IMR-90 (cell line): ENCODE measurements around the gene DSCAML1. TPM values are rescaled to one million over a fixed set of nuclear protein-coding genes. Genes with fewer than 3 reads are reported as not detected.

ENCODE experiments used
- ATAC-seq: fragments of 200-7000 bp; cut with Tn5 transposase; 2 replicates; pipeline ENCODE4 v1.9.1; 2020; ENCODE audit warnings: low read depth, mild to moderate bottlenecking, moderate library complexity
- BruUV-seq: library from RNA; stranded (reverse); fragments of 400-500 nt; replicated peaks from 2 replicates; lab custom pipeline; 2021; lab: Mats Ljungman, UMichigan
- CTCF ChIA-PET: fragments of 300-600 bp; formaldehyde crosslinking; extraction: SDS; loops from one replicate; lab custom pipeline; 2021; ENCODE audit warnings: antibody characterized with exemption; lab: Yijun Ruan, JAX
- POLR2A ChIA-PET: fragments of 300-600 bp; sonication (Branson Sonifier 250); formaldehyde crosslinking; loops from one replicate; lab custom pipeline; 2022; ENCODE audit warnings: antibody characterized with exemption; ENCODE audit not compliant: unreplicated experiment; lab: Charles Lee
- DNase-seq: peaks from one replicate; pipeline ENCODE4 v3.0.0; 2013
- H2AFZ ChIP-seq: replicated peaks from 2 replicates; pipeline ENCODE3; 2013; ENCODE audit warnings: low read length, mild to moderate bottlenecking; ENCODE audit not compliant: poor library complexity
- H2AK5ac ChIP-seq: 2 replicates; pipeline ENCODE4 v1.6.1; 2013; ENCODE audit warnings: low read depth, low read length, inconsistent platforms
- H2AK9ac ChIP-seq: replicated peaks from 2 replicates; pipeline ENCODE3; 2013; ENCODE audit warnings: mild to moderate bottlenecking, low read depth, low read length, moderate library complexity; ENCODE audit not compliant: poor library complexity
- H2BK120ac ChIP-seq: 2 replicates; pipeline ENCODE4 v1.6.1; 2013; ENCODE audit warnings: low read depth, low read length, inconsistent platforms
- H2BK15ac ChIP-seq: 3 replicates; pipeline ENCODE4 v1.6.1; 2013; ENCODE audit warnings: low read depth, low read length, inconsistent platforms
- H2BK20ac ChIP-seq: 2 replicates; pipeline ENCODE4 v1.6.1; 2013; ENCODE audit warnings: low read depth, mild to moderate bottlenecking, inconsistent platforms, low read length, moderate library complexity
- H2BK5ac ChIP-seq: 2 replicates; pipeline ENCODE4 v1.6.1; 2013; ENCODE audit warnings: mild to moderate bottlenecking, low read depth, low read length, inconsistent platforms; ENCODE audit not compliant: poor library complexity, severe bottlenecking
- H3K14ac ChIP-seq: replicated peaks from 2 replicates; pipeline ENCODE4 v1.6.1; 2013; ENCODE audit warnings: low read depth, low read length, inconsistent platforms
- H3K18ac ChIP-seq: 2 replicates; pipeline ENCODE4 v1.6.1; 2013; ENCODE audit warnings: low read depth, low read length, control low read depth
- H3K23ac ChIP-seq: 2 replicates; pipeline ENCODE4 v1.6.1; 2013; ENCODE audit warnings: low read depth, low read length, inconsistent platforms
- H3K27ac ChIP-seq: 2 replicates; pipeline ENCODE4 v1.5.1; 2013; ENCODE audit warnings: mild to moderate bottlenecking, control low read depth, low read length; ENCODE audit not compliant: insufficient read depth
- H3K27me3 ChIP-seq: 2 replicates; pipeline ENCODE4 v1.6.1; 2013; ENCODE audit warnings: low read length; ENCODE audit not compliant: control insufficient read depth, insufficient read depth
- H3K36me3 ChIP-seq: 2 replicates; pipeline ENCODE4 v1.6.1; 2013; ENCODE audit warnings: low read length, mixed read lengths; ENCODE audit not compliant: control insufficient read depth, insufficient read depth
- H3K4ac ChIP-seq: 2 replicates; pipeline ENCODE4 v1.6.1; 2013; ENCODE audit warnings: low read depth, low read length, inconsistent platforms
- H3K4me1 ChIP-seq: 2 replicates; pipeline ENCODE4 v1.6.1; 2013; ENCODE audit warnings: low read length, mixed read lengths; ENCODE audit not compliant: control insufficient read depth, insufficient read depth
- H3K4me2 ChIP-seq: 2 replicates; pipeline ENCODE4 v1.6.1; 2013; ENCODE audit warnings: low read depth, mild to moderate bottlenecking, control low read depth, low read length, moderate library complexity
- H3K4me3 ChIP-seq: 2 replicates; pipeline ENCODE4 v1.5.1; 2013; ENCODE audit warnings: low read depth, mild to moderate bottlenecking, control low read depth, low read length, moderate library complexity; ENCODE audit not compliant: insufficient read depth
- H3K56ac ChIP-seq: 2 replicates; pipeline ENCODE4 v1.6.1; 2013; ENCODE audit warnings: low read length, inconsistent platforms; ENCODE audit not compliant: insufficient read depth; ENCODE audit errors: extremely low read depth
- H3K79me1 ChIP-seq, 2 experiments: 2 replicates each; pipeline ENCODE4 v1.6.1; 2013; ENCODE audit warnings: low read length in 2 of 2, inconsistent platforms in 1 of 2, low read depth in 1 of 2
- H3K9ac ChIP-seq: 2 replicates; pipeline ENCODE4 v1.6.1; 2013; ENCODE audit warnings: low read depth, low read length, control low read depth
- H3K9me1 ChIP-seq: 2 replicates; pipeline ENCODE4 v1.6.1; 2013; ENCODE audit warnings: low read length, inconsistent platforms; ENCODE audit not compliant: insufficient read depth
- H3K9me3 ChIP-seq: 2 replicates; pipeline ENCODE4 v1.6.1; 2013; ENCODE audit warnings: low read length; ENCODE audit not compliant: control insufficient read depth, insufficient read depth
- H4K20me1 ChIP-seq: 2 replicates; pipeline ENCODE4 v1.6.1; 2013; ENCODE audit warnings: low read length, inconsistent platforms; ENCODE audit not compliant: insufficient read depth
- H4K5ac ChIP-seq: 2 replicates; pipeline ENCODE4 v1.6.1; 2013; ENCODE audit warnings: mild to moderate bottlenecking, low read depth, low read length, control low read depth
- H4K8ac ChIP-seq, 2 experiments: 2 replicates each; pipeline ENCODE4 v1.6.1; 2013; ENCODE audit warnings: low read depth in 2 of 2, low read length in 2 of 2, control low read depth in 1 of 2, inconsistent platforms in 1 of 2
- H4K91ac ChIP-seq: 2 replicates; pipeline ENCODE4 v1.6.1; 2013; ENCODE audit warnings: low read depth, low read length, inconsistent platforms; ENCODE audit not compliant: insufficient read depth
- BHLHE40 ChIP-seq: fragments of 150-350 bp; IDR thresholded peaks from 2 replicates; pipeline ENCODE4 v1.6.1; 2016; ENCODE audit warnings: mild to moderate bottlenecking, low read depth, low read length
- CHD1 ChIP-seq: IDR thresholded peaks from 2 replicates; pipeline ENCODE4 v1.6.1; 2012; ENCODE audit warnings: low read depth, low read length, improper control_type of control experiment
- FOS ChIP-seq: fragments of 150-350 bp; IDR thresholded peaks from 2 replicates; pipeline ENCODE4 v1.6.1; 2016; ENCODE audit warnings: low read depth, low read length
- MAFK ChIP-seq: IDR thresholded peaks from 2 replicates; pipeline ENCODE4 v1.6.1; 2012; ENCODE audit warnings: low read depth, low read length, improper control_type of control experiment
- MXI1 ChIP-seq: IDR thresholded peaks from 2 replicates; pipeline ENCODE4 v1.6.1; 2012; ENCODE audit warnings: low read depth, mild to moderate bottlenecking, low read length, moderate library complexity, borderline replicate concordance
- RAD21 ChIP-seq: IDR thresholded peaks from 2 replicates; pipeline ENCODE4 v1.6.1; 2012; ENCODE audit warnings: low read length, improper control_type of control experiment
- RFX5 ChIP-seq: IDR thresholded peaks from 2 replicates; pipeline ENCODE4 v1.8.0; 2012; ENCODE audit warnings: low read depth, mild to moderate bottlenecking, low read length, moderate library complexity
- USF2 ChIP-seq: fragments of 150-350 bp; IDR thresholded peaks from 2 replicates; pipeline ENCODE4 v1.6.1; 2017; ENCODE audit warnings: mild to moderate bottlenecking, antibody characterized with exemption, low read length, low read depth
- WGBS, 2 experiments: methylation state at CpG; one replicate each; pipeline versions ENCODE4 v1.1.5 to v1.1.7; 2013; ENCODE audit warnings: missing lambda C conversion rate in 2 of 2; ENCODE audit not compliant: insufficient read length in 1 of 2; ENCODE audit errors: extremely low coverage in 2 of 2; 5-methylcytosine and 5-hydroxymethylcytosine counted together
- dilution Hi-C: fragments of 300-500 bp; cut with HindIII; formaldehyde crosslinking; loops from one replicate; pipeline ENCODE4 v1.14.3; 2018; ENCODE audit warnings: low sequenced_read_pairs; ENCODE audit not compliant: unreplicated experiment
- in situ Hi-C: fragments of 300-500 bp; cut with MboI; formaldehyde crosslinking; loops from 3 replicates; pipeline ENCODE4 v1.14.3; 2019; ENCODE audit warnings: low sequenced_read_pairs, inconsistent platforms, mixed read lengths
- intact Hi-C: fragments of 100-400 bp; cut with micrococcal nuclease; formaldehyde crosslinking; loops from 2 replicates; pipeline ENCODE4 v1.10.0; 2022
- polyA plus RNA-seq, 3 experiments: library from polyadenylated mRNA; depleted of rRNA; stranded (reverse); fragments of >200 nt; gene quantifications; 2 replicates each; pipeline ENCODE4 v1.2.3, GENCODE V29; 2012; ENCODE audit warnings: low replicate concordance in 1 of 3
- total RNA-seq: library from RNA; depleted of rRNA; stranded (reverse); fragments of >200 nt; gene quantifications from 2 replicates; pipeline ENCODE4 v1.2.3, GENCODE V29; 2012

DSCAML1 gene
- total and polyA plus RNA-seq, 2 of the 4 experiments (the other 2 are of a cell fraction), result not detected

- H3K4me2 ChIP-seq, result no peak overlapping the region
- H3K27ac ChIP-seq, result no peak overlapping the region
- no peak overlapping the region for H3K23ac ChIP-seq
- H4K5ac ChIP-seq, result no peak overlapping the region
- H2BK20ac ChIP-seq, result no peak overlapping the region
- no peak overlapping the region for H3K9ac ChIP-seq
- H3K36me3 ChIP-seq, result no peaks in the 10 kb centered on the region
- no peak overlapping the region for H2AFZ ChIP-seq
- intact Hi-C loops, result no loop called here
- no peak overlapping the region for H2BK15ac ChIP-seq
- POLR2A ChIA-PET, result no interaction called here
- ATAC-seq (no peak), DNase-seq (no peak)
- no peaks in the 10 kb centered on the region for H3K9me1 ChIP-seq
- dilution Hi-C loops, result no loop called here
- H3K18ac ChIP-seq, result no peak overlapping the region
- H3K14ac ChIP-seq, result no peak overlapping the region
- in situ Hi-C loops, result no loop called here
- H3K56ac ChIP-seq, result no peak overlapping the region
- no peak overlapping the region for H2AK5ac ChIP-seq
- BruUV-seq, result no TSS peak
- H3K4ac ChIP-seq, result no peak overlapping the region
- no peaks in the 10 kb centered on the region for H3K4me1 ChIP-seq
- H4K8ac ChIP-seq, result no peak overlapping the region
- peak overlapping the region; percentile 8 for H2AK9ac ChIP-seq
- no peak overlapping the region for H3K4me3 ChIP-seq
- no peaks in the 10 kb centered on the region for H3K9me3 ChIP-seq
- H4K20me1 ChIP-seq, result no peaks in the 10 kb centered on the region
- TF ChIP-seq FOS (no peak), CHD1 (no peak), BHLHE40 (no peak), MAFK (no peak), RFX5 (no peak), RAD21 (no peak), MXI1 (no peak), USF2 (no peak)
- no peak overlapping the region for H2BK5ac ChIP-seq
- no peaks in the 10 kb centered on the region for H3K79me1 ChIP-seq
- no peak overlapping the region for H2BK120ac ChIP-seq
- WGBS, 2 experiments, result no CpG with 5 or more reads among the region's 12 CpGs
- H4K91ac ChIP-seq, result no peak overlapping the region
- peaks cover 10% of the 10 kb centered on the region for H3K27me3 ChIP-seq
- CTCF ChIA-PET, result no interaction called here
Measured at GRCh38 chr11:117545706-117546105, 251.3 kb downstream of the DSCAML1 start.
